Motor neuron (in vitro differentiated cells): Measurements from ENCODE around the gene GTF2H2C. TPM values are rescaled to one million over a fixed set of nuclear protein-coding genes. Genes with fewer than 3 reads are reported as not detected.
"Not testable (repeated sequence)": the region's sequence is repeated elsewhere in the genome, so short reads cannot be mapped to it uniquely, and the experiment has no call there.

ENCODE experiments used
- ATAC-seq, 8 experiments: fragments of 200-7000 bp; cut with Tn5 transposase; replicated peaks in 6 of 8; 2 replicates each; pipeline ENCODE4 v1.8.0; 2021; ENCODE audit warnings: mild to moderate bottlenecking in 8 of 8, moderate library complexity in 8 of 8
- H3K27ac ChIP-seq, 2 donors: fragments of 250-450 bp; sonication (Bioruptor Pico); 2 replicates each; pipeline ENCODE4 v1.9.0; 2021; ENCODE audit warnings: antibody characterized with exemption in 2 of 2, mild to moderate bottlenecking in 2 of 2, moderate library complexity in 1 of 2
- H3K4me1 ChIP-seq, 2 donors: fragments of 250-450 bp; sonication (Bioruptor Pico); replicated peaks in 1 of 2; 2 replicates each; pipeline ENCODE4 v1.6.1; 2021; ENCODE audit warnings: antibody characterized with exemption in 2 of 2, mild to moderate bottlenecking in 2 of 2, moderate library complexity in 1 of 2
- H3K4me3 ChIP-seq, 5 donors: fragments of 250-450 bp; sonication (Bioruptor Pico); 2 replicates each; pipeline ENCODE4 v1.9.0; 2021; ENCODE audit warnings: antibody characterized with exemption in 5 of 5, mild to moderate bottlenecking in 5 of 5, moderate library complexity in 4 of 5
- WGBS, 10 experiments: fragments of 450-650 bp; shearing (Covaris generic); methylation state at CpG; one replicate each; pipeline ENCODE4 v1.0.0; 2022; 5-methylcytosine and 5-hydroxymethylcytosine counted together
- in situ Hi-C, 9 experiments: fragments of 400-800 bp; cut with MboI; loops; one replicate each; pipeline ENCODE4 v1.15.0; 2021; ENCODE audit warnings: low sequenced_read_pairs in 9 of 9, low pct_unique_long_range_greater_than_20kb in 2 of 9; ENCODE audit not compliant: unreplicated experiment in 9 of 9
- total RNA-seq, 8 experiments: library from RNA; unstranded; fragments of 300-600 nt; gene quantifications; 2 replicates each; pipeline versions ENCODE4 v1.2.3 to v1.2.4, GENCODE V29; 2022

The GTF2H2C gene
- total RNA-seq, 8 experiments from 2014 or later = 29.1 to 67.4 (median 36.7) TPM

GRCh38 chr5:69601947-69602346 is 42.0 kb downstream of the GTF2H2C start:
- WGBS, 10 experiments = no CpG with 5 or more reads among the region's 6 CpGs
- ATAC-seq = not testable (repeated sequence)

GRCh38 chr5:69606839-69607238 is 46.8 kb downstream of the GTF2H2C start:
- WGBS, 10 experiments = no CpG with 5 or more reads among the region's 6 CpGs
- H3K4me1 ChIP-seq, H3K27ac ChIP-seq, H3K4me3 ChIP-seq, in situ Hi-C loops, ATAC-seq: not testable (repeated sequence)

More at GRCh38 chr5:69601947-69602346, 42.0 kb downstream of the GTF2H2C start:
- H3K4me3 ChIP-seq, in situ Hi-C loops, H3K27ac ChIP-seq, H3K4me1 ChIP-seq: not testable (repeated sequence)

GRCh38 chr5:69607750-69608149 is 47.8 kb downstream of the GTF2H2C start:
- H3K4me1 ChIP-seq, H3K27ac ChIP-seq, H3K4me3 ChIP-seq, in situ Hi-C loops, ATAC-seq: not testable (repeated sequence)
- no CpG with 5 or more reads among the region's 1 CpG for WGBS, 10 experiments

GRCh38 chr5:69608861-69609496 is 49.0 kb downstream of the GTF2H2C start:
- in situ Hi-C loops, H3K27ac ChIP-seq, H3K4me3 ChIP-seq, H3K4me1 ChIP-seq: not testable (repeated sequence)
- WGBS, 10 experiments = no CpG with 5 or more reads among the region's 6 CpGs
- ATAC-seq = peak in 1 of 8 experiments; percentile 24

- H3K27ac ChIP-seq, in situ Hi-C loops, H3K4me3 ChIP-seq, H3K4me1 ChIP-seq: not testable (repeated sequence)
- ATAC-seq = peak in 7 of 8 experiments; percentile 20 to 58 (median 44)
- no CpG with 5 or more reads among the region's 7 CpGs for WGBS, 10 experiments
These were observed 54.9 kb downstream of the GTF2H2C start for GRCh38 chr5:69614843-69615242.

- WGBS, 10 experiments = no CpG with 5 or more reads among the region's 9 CpGs
- in situ Hi-C loops, H3K27ac ChIP-seq: not testable (repeated sequence)
These were observed 71.9 kb downstream of the GTF2H2C start for GRCh38 chr5:69631879-69632278.

More at GRCh38 chr5:69631879-69632278, 71.9 kb downstream of the GTF2H2C start:
- H3K4me1 ChIP-seq, H3K4me3 ChIP-seq, ATAC-seq: not testable (repeated sequence)

Other genes starting within 250 kb of the GTF2H2C start
- gene CCDC125, start 227.4 kb upstream of the GTF2H2C start, total RNA-seq = 10 to 100 TPM in 1 of 8 experiments, 1 to 10 TPM in 7; 3.0 to 10.5 (median 4.6) TPM
- 10 to 100 TPM; 21.8 to 54.7 (median 33.9) TPM for gene AK6, start 190.7 kb upstream of the GTF2H2C start, total RNA-seq
- 100 to 1,000 TPM in 2 of 8 experiments, 10 to 100 TPM in 6; 68.4 to 120 (median 84.9) TPM for gene TAF9, start 190.7 kb upstream of the GTF2H2C start, total RNA-seq
- 10 to 100 TPM; 26.9 to 41.3 (median 28.6) TPM for gene RAD17, start 190.4 kb upstream of the GTF2H2C start, total RNA-seq
- gene MARVELD2, start 145.1 kb upstream of the GTF2H2C start, total RNA-seq = 1 to 10 TPM in 1 of 8 experiments, under 1 TPM in 7; 0.05 to 2.5 (median 0.26) TPM
- 10 to 100 TPM in 2 of 8 experiments, 1 to 10 TPM in 4, under 1 TPM in 2; 0.85 to 22.8 (median 2.1) TPM for gene OCLN, start 67.4 kb upstream of the GTF2H2C start, total RNA-seq